ENCODE results near the gene NCF4.

NCF4 gene

DNA sequence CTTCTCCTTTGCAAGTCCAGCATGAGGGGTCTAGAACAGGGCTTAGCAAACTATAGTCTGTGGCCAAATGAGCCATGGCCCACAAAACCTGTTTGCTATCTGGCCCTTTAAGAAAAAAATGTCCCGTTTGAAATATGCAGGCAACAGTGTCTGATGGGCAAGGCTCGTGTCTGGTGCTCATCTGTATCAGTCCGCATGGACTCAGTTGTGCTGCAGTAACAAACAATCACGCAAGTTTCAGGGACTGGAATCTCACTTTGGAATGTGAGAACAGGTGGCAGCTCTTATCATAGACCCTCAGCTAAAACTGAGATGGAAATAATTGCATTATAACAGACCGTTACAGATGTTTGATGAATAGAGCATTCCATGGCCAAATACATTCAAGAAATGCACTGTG, 24.9 kb upstream of the NCF4 start:
- no peak for DNase-seq (ENCODE audit: low read depth, low spot score)
- H3K27ac ChIP-seq = no peak overlapping the region

GRCh38 chr22:36838119-36839030, 22.4 kb upstream of the NCF4 start:
- no peak overlapping the region for H3K27ac ChIP-seq

DNA sequence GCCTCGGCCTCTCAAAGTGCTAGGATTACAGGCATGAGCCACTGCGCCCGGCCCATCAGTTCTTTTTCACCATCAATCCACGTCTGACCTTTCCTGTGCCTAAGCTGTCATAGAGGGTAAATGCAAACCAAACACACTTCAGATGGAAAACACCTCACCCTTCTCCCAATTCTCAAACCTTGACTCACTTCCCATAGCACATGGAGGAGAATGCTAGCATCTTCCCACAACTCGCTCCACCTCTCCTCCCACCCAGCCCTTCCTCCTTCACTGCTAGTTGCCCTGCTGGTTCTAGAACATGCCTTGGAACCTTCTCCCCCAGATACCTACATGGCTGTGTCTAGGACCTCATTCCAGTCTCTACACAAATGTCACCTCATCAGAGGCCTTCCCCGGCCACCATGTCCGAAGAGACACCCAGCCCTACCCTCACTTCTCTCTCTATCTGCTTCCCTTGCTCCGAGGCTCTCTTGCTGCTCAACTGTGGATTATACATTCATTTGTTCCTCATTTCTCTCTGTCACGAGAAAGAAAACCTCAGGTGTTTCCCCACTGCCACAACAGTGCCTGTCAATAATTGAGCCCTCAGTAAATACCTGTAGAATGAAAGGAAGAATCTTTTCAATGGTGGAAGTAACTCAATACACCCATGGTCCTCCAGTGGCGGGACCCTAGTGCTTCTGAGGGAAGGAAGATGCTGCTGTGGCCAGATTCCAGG, 21.3 kb upstream of the NCF4 start:
- no peak for DNase-seq (ENCODE audit: low read depth, low spot score)

More at GRCh38 chr22:36838119-36839030, 22.4 kb upstream of the NCF4 start:
- no peak for DNase-seq (ENCODE audit: low read depth, low spot score)

GRCh38 chr22:36840106-36840505, 20.7 kb upstream of the NCF4 start:
- H3K27ac ChIP-seq = no peak overlapping the region
- DNase-seq (ENCODE audit: low read depth, low spot score) = no peak

More for the DNA sequence above, 21.3 kb upstream of the NCF4 start:
- H3K27ac ChIP-seq = no peak overlapping the region

GRCh38 chr22:36846271-36846670, 14.5 kb upstream of the NCF4 start:
- no peak overlapping the region for H3K27ac ChIP-seq
- no peak for DNase-seq (ENCODE audit: low read depth, low spot score)

GRCh38 chr22:36846949-36847348, 13.9 kb upstream of the NCF4 start:
- no peak for DNase-seq (ENCODE audit: low read depth, low spot score)
- no peak overlapping the region for H3K27ac ChIP-seq

- DNase-seq (ENCODE audit: low read depth, low spot score) = no peak
- no peak overlapping the region for H3K27ac ChIP-seq
These were observed 10.8 kb upstream of the NCF4 start for GRCh38 chr22:36850056-36850455.

- H3K27ac ChIP-seq = no peak overlapping the region
These were observed 10.1 kb upstream of the NCF4 start for GRCh38 chr22:36850682-36851081.

GRCh38 chr22:36852056-36852973, 8.5 kb upstream of the NCF4 start:
- DNase-seq (ENCODE audit: low read depth, low spot score) = no peak
- no peak overlapping the region for H3K27ac ChIP-seq

More at GRCh38 chr22:36850682-36851081, 10.1 kb upstream of the NCF4 start:
- no peak for DNase-seq (ENCODE audit: low read depth, low spot score)

GRCh38 chr22:36853407-36854099, 7.3 kb upstream of the NCF4 start:
- DNase-seq (ENCODE audit: low read depth, low spot score) = no peak
- H3K27ac ChIP-seq = no peak overlapping the region

DNA sequence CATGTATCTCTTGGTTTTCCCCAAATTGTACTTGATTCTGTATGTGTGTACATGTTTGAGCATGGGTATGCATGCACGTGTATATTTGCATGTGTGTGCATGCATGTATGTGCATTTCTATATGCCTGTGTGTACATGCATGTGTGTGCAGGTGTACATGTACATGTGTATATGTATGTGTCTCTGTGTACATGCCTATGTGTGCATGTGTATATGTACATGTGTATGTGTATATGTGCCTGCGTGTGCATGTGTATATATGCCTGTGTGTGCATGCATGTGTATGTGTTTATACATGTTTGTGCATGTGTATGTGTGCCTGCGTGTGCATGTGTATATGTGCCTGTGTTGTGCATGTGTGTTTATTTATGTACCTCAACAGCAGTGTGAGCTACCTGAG, 5.3 kb upstream of the NCF4 start:
- no peak overlapping the region for H3K27ac ChIP-seq
- no peak for DNase-seq (ENCODE audit: low read depth, low spot score)

DNA sequence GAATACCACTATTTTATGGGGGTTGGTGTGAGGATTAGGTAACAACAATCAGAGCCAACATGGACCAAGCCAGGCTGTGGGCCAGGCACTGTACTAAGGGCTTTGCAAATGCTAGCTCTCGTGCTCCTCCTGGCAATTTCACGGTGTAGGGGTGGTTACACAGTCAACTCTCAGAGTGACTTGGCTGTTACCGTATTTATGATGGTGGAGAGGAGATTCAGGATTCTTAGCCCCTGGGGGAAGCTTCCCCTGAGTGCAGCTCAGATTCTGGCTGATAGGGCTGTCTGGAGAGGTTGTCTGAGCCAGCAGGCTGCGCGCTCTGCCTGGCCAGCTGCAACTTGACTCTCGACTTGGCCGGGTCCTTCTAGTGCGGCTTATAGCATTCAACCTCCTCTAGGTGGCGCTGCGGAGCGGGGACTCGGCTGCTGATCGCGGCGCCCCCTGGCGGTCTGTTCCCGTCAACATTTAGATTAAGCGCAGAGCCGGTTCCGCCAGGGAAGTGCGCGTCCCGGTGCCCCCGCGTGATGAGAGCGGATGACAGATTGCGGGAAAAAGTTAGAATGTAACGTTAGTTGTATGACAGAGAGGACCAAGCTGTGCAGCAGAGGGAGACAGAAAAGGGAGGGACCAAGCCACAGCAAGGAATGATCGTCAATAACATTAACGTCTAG, 4.5 kb upstream of the NCF4 start:
- no peak overlapping the region for H3K27ac ChIP-seq
- DNase-seq (ENCODE audit: low read depth, low spot score) = no peak

DNA sequence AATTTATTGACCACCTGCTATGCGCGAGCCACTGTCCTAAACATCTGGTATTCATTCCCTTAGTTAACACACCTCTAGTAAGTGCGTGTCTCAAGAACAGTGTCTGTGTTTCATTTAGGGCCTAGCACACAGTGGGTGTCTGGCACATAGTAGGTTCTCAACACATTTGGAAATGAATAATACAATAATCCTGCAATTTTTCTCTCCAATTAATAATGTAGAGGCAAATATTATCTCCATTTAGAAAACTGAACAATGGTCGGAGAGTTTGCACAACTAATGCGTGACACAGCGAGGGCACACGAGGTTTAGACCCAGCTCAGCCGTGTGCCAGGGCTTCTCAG, 4.0 kb upstream of the NCF4 start:
- H3K27ac ChIP-seq = no peak overlapping the region
- DNase-seq (ENCODE audit: low read depth, low spot score) = no peak

- no peak overlapping the region for H3K27ac ChIP-seq
- no peak for DNase-seq (ENCODE audit: low read depth, low spot score)
These were observed 2.6 kb upstream of the NCF4 start for GRCh38 chr22:36858156-36858555.

DNA sequence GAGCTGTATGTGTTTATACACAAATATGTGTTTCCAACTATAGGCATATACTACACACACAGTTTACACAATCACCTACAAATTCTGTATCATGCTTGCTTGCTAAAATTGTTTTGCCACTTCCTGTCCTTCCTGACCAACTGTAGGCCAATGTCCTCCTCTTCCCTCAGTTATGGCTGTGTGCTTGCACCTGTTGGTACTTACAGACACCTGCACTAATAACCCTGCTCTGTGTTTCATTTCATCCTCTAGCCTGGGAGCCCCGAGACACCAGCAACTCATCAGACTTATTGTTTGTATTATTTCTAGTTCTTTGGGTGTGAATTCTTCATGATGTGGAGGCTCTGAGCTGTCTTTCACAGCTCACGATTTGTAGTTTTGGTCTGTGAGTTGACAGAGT, 1.8 kb upstream of the NCF4 start:
- DNase-seq (ENCODE audit: low read depth, low spot score) = no peak
- H3K27ac ChIP-seq = no peak overlapping the region

- DNase-seq (ENCODE audit: low read depth, low spot score) = peak; percentile 69
- no peak overlapping the region for H3K27ac ChIP-seq
These were observed 789 bp upstream of the NCF4 start for GRCh38 chr22:36860017-36860416.

- no peak overlapping the region for H3K27ac ChIP-seq
These were observed 377 bp upstream of the NCF4 start for GRCh38 chr22:36860438-36860820.

GRCh38 chr22:36862251-36863242, 1.7 kb downstream of the NCF4 start:
- no peak overlapping the region for H3K27ac ChIP-seq
- DNase-seq (ENCODE audit: low read depth, low spot score) = no peak

More at GRCh38 chr22:36860438-36860820, 377 bp upstream of the NCF4 start:
- DNase-seq (ENCODE audit: low read depth, low spot score) = no peak
